OCI-LY3 (cell line): Measurements from ENCODE around the gene ARHGEF25.
A peak's percentile ranks its signal among the peaks of the same experiment; 100 is the strongest.

ENCODE experiments used
- H2AFZ ChIP-seq: fragments of 200-600, 300-600 bp; shearing (Covaris generic); 2 replicates; pipeline ENCODE4 v1.6.0; 2014; ENCODE audit warnings: antibody characterized with exemption, low read depth, low read length
- H3K27ac ChIP-seq: fragments of 200-600, 300-600 bp; sonication (generic); 2 replicates; pipeline ENCODE4 v1.5.1; 2014; ENCODE audit warnings: mild to moderate bottlenecking, low read length, moderate library complexity, mixed read lengths
- H3K27me3 ChIP-seq: fragments of 200-600, 300-600 bp; sonication (generic); 2 replicates; pipeline ENCODE4 v1.6.1; 2014; ENCODE audit warnings: low read depth, low read length, mixed read lengths
- H3K36me3 ChIP-seq: fragments of 200-600, 300-600 bp; sonication (generic); replicated peaks from 2 replicates; pipeline ENCODE3; 2014; ENCODE audit warnings: low read depth, low read length, mixed read lengths
- H3K4me1 ChIP-seq: fragments of 300-600, 200-600 bp; sonication (generic); 2 replicates; pipeline ENCODE4 v1.6.1; 2014; ENCODE audit warnings: low read length, mixed read lengths
- H3K4me2 ChIP-seq: fragments of 200-600, 300-600 bp; sonication (generic); 2 replicates; pipeline ENCODE4 v1.6.1; 2014; ENCODE audit warnings: low read length, mixed read lengths
- H3K4me3 ChIP-seq: fragments of 300-600, 200-600 bp; sonication (generic); 2 replicates; pipeline ENCODE4 v1.5.1; 2014; ENCODE audit warnings: antibody characterized with exemption, mild to moderate bottlenecking, low read length, moderate library complexity
- H3K79me2 ChIP-seq: fragments of 300-600, 200-600 bp; shearing (Covaris generic); 2 replicates; pipeline ENCODE4 v1.6.1; 2014; ENCODE audit warnings: mild to moderate bottlenecking, low read length, mixed read lengths
- H3K9ac ChIP-seq: fragments of 300-600, 200-600 bp; shearing (Covaris generic); 2 replicates; pipeline ENCODE4 v1.6.0; 2014; ENCODE audit warnings: mild to moderate bottlenecking, low read length, moderate library complexity
- H3K9me3 ChIP-seq: fragments of 200-600, 300-600 bp; shearing (Covaris generic); 2 replicates; pipeline ENCODE4 v1.6.1; 2014; ENCODE audit warnings: low read length, mixed read lengths; ENCODE audit not compliant: insufficient read depth
- H4K20me1 ChIP-seq: fragments of 200-600, 300-600 bp; sonication (generic); 2 replicates; pipeline ENCODE4 v1.6.1; 2016; ENCODE audit warnings: low read length, mixed read lengths; ENCODE audit not compliant: insufficient read depth
- CTCF ChIP-seq: fragments of 200-600, 300-600 bp; sonication (generic); IDR thresholded peaks from 2 replicates; pipeline ENCODE4 v1.5.1; 2014; ENCODE audit warnings: antibody characterized with exemption, low read length, low read depth
- EZH2phosphoT487 ChIP-seq: fragments of 200-600 bp; shearing (Covaris generic); IDR thresholded peaks from 2 replicates; pipeline ENCODE4 v1.6.1; 2018; ENCODE audit warnings: antibody characterized with exemption, mixed run types, low read depth

Gene ARHGEF25

GRCh38 chr12:57600395-57600794 lies 10.8 kb upstream of the ARHGEF25 start:
- Histone ChIP-seq H3K4me3 (no peak overlapping the region), H4K20me1 (no peaks in the 10 kb centered on the region), H3K27ac (no peak overlapping the region), H3K36me3 (peaks cover 7% of the 10 kb centered on the region), H3K4me2 (no peak overlapping the region), H3K79me2 (peaks cover 6% of the 10 kb centered on the region), H2AFZ (no peak overlapping the region), H3K9ac (no peak overlapping the region), H3K9me3 (no peaks in the 10 kb centered on the region), H3K4me1 (peaks cover 8% of the 10 kb centered on the region), H3K27me3 (no peaks in the 10 kb centered on the region)
- TF ChIP-seq EZH2phosphoT487 (no peak), CTCF (no peak)

DNA sequence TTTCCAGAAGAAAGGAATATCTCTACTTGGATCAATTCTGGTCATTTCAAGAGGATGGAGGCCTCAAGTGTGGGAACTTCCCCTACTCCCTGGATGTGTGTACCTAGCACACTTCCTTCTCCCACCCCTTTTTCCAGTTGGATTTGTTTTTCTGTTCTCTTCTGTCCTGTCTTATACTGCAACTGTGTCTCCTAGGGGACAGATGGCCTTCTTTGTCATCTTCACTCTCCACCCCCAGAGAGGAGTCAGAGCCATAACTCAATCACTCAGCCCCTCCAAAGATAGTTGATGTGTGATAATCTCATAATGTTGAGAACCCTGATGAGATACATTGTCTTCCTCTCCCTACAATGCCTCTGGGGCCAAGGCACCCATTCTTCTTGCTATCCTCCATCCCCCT lies 8.7 kb upstream of the ARHGEF25 start:
- Histone ChIP-seq H2AFZ (no peak overlapping the region), H3K4me3 (no peak overlapping the region), H3K4me2 (no peak overlapping the region), H3K27ac (no peak overlapping the region), H3K9ac (no peak overlapping the region), H3K27me3 (no peaks in the 10 kb centered on the region), H3K9me3 (no peaks in the 10 kb centered on the region), H4K20me1 (no peaks in the 10 kb centered on the region), H3K4me1 (peaks cover 13% of the 10 kb centered on the region), H3K36me3 (peaks cover 7% of the 10 kb centered on the region), H3K79me2 (peaks cover 11% of the 10 kb centered on the region)
- no peak for TF ChIP-seq CTCF
- no peak for TF ChIP-seq EZH2phosphoT487

GRCh38 chr12:57603324-57603723 lies 7.9 kb upstream of the ARHGEF25 start:
- TF ChIP-seq CTCF (no peak), EZH2phosphoT487 (no peak)
- Histone ChIP-seq H3K27ac (no peak overlapping the region), H4K20me1 (no peaks in the 10 kb centered on the region), H2AFZ (no peak overlapping the region), H3K36me3 (peaks cover 7% of the 10 kb centered on the region), H3K9me3 (no peaks in the 10 kb centered on the region), H3K79me2 (peaks cover 11% of the 10 kb centered on the region), H3K27me3 (no peaks in the 10 kb centered on the region), H3K4me3 (no peak overlapping the region), H3K9ac (no peak overlapping the region), H3K4me1 (peaks cover 13% of the 10 kb centered on the region), H3K4me2 (no peak overlapping the region)

GRCh38 chr12:57603815-57604453 lies 7.3 kb upstream of the ARHGEF25 start:
- Histone ChIP-seq H3K79me2 (peaks cover 11% of the 10 kb centered on the region), H3K4me3 (peak overlapping the region; percentile 100), H3K4me2 (peak overlapping the region; percentile 100), H4K20me1 (no peaks in the 10 kb centered on the region), H3K9ac (peak overlapping the region; percentile 97), H3K36me3 (peaks cover 10% of the 10 kb centered on the region), H3K4me1 (peaks cover 13% of the 10 kb centered on the region), H3K27ac (peak overlapping the region; percentile 52; the same call in 1 of the 2 replicates), H2AFZ (peak overlapping the region; percentile 95), H3K27me3 (no peaks in the 10 kb centered on the region), H3K9me3 (no peaks in the 10 kb centered on the region)
- TF ChIP-seq EZH2phosphoT487 = no peak
- no peak for TF ChIP-seq CTCF
